HUDEP-2 (cell line): ENCODE measurements around the gene LTBP1.

Experiments
- DNase-seq, 76 experiments: peaks; one replicate each; lab custom pipeline; 2025; ENCODE audit not compliant: unreplicated experiment in 76 of 76; lab: John Stamatoyannopoulos, UW

Gene LTBP1

DNA sequence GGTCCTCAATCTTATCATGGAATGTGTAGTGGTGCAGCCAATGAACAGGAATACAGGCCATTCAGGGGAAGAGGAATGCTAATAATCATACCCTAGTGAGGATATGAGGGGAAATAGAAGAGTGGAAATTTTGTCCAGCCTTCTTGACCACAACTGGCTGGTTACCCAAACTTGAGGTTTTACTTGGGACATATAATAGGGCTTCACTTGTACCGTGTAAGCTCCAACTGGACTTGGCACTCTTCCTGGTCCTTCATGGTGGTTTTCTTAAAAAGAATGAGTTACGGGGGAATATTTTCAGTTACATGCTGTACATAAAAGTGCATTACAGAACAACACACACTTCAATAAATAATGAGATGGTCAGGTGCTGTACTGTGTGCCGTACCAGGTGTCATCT is 294.8 kb downstream of the LTBP1 start:
- no peak for DNase-seq

DNA sequence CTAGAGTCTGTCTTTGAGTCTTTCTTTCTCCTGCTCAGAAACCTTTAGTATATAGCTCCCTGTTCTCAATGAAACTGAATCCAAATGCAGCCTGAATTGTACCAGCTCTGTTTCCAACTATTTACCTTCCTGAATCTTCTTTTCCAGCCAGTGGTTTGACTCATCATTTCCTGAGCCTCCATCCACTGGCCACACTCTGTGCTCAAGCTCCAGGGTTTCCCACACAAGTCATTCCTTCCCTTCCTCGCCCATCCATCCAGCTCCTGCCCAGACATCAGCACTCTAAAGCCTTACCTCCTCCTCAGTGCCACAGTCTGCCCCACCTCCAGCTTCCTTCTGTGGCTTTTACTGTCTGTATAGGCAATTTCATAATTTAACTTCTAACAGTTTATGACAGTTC is 296.1 kb downstream of the LTBP1 start:
- no peak for DNase-seq

DNA sequence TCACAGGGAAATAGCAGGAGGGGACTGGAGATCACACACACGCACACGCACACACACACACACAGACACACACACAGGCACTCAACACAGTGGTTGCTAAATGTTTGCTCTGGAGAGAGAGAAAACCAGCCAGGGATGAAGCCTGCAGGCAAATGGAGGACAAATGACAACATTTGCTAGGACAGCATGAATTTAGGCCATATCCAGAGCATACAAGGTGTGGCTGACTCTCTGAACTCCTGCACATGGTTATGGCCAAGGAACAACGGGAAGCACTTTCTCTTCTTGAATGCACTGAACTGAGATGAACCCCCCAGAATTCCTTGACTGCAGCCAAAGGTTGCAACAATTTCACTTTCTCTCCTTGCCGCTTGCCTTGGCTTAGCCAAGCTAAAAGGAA is 299.7 kb downstream of the LTBP1 start:
- DNase-seq, result no peak

DNA sequence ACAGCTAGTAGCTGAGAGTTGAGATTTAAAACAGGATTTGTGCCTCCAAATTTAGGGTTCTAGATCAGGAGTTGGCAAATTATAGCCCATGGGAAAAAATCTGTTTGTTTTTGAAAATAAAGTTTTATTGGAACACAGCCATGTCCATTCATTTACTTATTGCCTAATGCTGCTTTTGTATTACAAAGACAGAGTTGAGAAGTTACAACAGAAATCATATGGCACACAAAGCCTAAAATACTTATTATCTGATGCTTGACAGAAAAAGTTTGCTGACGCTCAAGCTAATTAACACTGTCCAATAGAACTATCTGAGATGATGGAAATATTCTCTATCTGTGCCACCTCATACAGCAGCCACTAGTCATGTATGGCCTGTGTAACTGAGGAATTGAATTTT is 300.6 kb downstream of the LTBP1 start:
- no peak for DNase-seq

DNA sequence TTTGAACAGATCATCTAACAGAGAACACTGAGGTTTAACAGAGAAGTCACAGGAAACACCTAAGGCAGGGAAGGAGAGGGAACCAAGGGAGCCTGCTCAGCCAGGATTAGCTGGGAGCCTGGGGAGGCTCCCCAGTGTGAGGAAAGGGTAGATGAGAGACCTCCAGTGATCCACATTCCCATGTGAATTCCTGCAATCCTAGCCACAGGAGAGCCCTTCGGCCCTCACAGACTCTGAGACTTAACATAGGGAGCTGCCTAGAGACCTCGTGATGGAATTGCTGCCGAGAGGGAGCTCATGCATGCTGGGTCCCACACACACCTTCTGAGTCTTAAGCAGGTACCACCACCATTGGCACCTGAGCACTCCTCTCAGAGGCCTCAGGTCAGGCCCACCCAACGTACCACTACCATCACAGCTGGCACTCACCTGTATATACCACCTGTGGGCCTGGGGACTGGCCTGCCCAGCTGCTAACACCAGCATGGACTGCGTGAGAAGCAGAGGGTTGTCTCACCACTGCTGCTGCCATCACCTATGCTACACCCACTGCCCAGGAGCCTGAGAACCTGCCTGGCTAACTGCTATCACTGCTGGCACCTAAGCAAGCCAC is 303.8 kb downstream of the LTBP1 start:
- no peak for DNase-seq

DNA sequence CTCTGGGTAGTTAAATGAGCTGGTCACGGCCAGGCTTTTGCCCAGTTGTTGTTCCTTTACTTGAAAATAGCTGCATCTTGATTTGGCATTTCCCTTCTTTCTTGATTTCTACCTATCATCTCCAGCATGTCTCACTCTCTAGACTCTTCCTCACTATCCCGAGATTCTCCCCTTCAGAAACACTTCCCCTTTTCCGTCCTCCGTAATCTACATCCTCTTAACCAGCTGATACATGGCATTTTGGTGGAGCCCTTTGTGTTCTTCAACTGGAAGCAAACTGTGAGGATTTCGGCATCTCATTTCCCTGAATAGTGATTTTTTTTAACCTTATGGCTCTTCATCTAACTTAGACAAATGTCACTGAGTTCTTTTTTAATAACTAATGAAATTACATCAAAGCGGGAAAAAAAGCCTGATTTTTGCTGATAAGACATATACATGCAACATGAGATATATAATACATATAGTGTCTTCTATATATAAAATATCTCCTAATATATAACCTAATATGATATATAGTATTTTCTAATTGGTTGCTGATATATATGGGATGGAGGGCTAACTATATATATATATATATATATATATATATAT is 309.5 kb downstream of the LTBP1 start:
- DNase-seq, result no peak

DNA sequence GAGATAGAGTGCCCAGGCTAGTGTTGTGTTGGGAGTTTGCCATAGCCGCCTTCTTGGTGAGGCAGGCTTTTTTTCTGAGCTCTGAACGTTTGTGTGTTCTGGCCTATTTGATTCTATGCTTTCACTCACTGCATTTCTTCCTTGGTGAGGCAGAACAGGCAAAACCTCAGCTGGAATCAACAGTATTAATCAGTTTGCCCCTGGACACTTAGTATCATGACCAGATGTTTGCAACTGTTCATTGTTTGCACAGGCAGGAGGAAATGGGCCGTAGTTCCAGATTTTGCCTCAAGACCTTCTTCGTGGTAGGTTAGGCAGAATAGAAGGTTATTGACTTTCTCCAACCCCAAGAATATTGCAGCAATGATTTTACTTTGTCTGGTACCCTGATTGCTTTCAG is 311.6 kb downstream of the LTBP1 start:
- no peak for DNase-seq

DNA sequence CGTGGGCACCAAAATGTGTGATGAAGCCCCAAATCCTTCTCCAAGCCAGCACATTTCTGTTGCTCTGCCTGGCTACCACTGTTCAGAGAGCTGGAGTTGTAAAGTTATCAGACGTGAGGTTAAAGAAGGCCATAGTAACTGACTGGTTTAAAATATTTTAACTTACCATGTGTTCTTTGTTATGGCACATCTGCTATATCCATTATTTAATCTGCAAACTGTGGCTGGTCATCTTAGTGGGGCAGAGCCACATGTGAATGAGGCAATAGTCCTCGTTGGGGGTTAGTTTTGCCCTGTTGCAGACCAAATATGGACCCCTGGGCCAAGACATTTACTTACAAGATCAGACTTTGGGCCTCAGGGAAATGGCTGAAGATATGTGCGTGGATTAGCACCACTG is 315.3 kb downstream of the LTBP1 start:
- no peak for DNase-seq

DNA sequence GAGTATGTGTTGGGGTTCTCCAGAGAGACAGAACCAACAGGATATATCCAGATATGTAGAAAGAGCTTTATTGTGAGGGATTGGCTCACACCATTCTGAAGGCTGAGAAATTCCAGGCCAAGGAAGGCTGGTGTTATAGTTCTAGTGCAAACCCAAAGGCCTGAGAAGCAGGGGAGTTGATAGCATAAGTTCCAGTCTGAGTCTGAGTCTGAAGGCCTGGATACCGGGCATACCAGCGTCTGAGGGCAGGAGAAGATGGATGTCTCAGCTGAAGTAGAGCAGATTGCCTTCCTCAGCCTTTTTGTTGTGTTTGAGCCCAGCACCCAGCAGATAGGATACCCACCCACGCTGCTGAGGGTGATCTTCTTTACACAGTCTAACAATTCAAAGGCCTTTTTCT is 318.0 kb downstream of the LTBP1 start:
- no peak for DNase-seq

DNA sequence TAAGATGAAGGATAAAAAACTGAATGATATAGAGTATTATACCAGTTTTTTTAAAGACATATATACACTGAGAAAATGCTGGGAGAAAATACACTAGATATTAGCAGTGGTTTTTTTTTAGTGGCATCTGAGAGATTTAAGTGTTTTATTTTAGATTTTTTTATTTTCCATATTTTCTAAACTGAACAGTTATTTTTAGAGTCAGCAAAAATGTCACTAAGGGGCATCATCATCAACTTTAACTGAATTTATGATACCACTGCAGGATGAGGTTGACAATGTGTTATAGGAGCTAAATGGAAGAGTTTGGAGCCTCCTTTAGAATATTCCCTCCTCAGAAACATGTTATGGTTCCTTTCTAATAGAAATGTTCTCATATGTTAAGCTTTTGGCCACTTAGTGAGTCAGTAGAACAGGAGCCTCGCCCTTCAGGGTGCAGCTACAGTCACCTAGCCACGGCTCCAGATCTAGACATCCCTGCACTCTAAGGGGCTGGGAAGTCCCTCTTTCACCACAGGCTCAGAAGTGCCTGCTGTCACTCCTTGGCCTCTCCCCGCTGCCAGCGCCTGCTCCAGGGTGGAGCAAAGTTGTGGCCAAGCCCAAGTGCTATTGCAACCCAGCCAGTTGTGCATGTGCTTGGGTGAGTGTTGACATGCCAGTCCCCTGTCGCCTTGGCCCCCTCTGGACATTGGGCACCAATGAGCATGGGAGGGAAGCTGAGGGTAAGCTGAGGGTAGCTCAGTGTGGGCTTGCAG is 319.0 kb downstream of the LTBP1 start:
- DNase-seq, result no peak

DNA sequence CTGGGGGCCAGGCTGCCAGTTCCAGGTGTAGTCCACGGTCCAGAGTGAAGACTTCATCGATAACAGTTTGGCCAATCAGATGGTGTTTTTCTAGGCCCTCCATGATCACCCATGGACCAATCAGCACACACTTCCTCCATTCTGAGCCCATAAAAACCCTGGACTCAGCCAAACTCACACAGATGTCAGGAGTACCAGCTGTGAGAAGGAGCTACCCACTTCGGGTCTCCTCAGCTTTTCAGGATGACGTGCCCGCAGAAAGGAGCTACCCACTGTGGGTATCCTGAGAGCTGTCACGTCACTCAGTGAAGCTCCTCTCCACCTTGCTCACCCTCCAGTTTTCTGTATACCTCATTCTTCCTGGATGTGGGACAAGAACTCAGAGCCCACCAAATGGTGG is 319.7 kb downstream of the LTBP1 start:
- DNase-seq, result no peak

DNA sequence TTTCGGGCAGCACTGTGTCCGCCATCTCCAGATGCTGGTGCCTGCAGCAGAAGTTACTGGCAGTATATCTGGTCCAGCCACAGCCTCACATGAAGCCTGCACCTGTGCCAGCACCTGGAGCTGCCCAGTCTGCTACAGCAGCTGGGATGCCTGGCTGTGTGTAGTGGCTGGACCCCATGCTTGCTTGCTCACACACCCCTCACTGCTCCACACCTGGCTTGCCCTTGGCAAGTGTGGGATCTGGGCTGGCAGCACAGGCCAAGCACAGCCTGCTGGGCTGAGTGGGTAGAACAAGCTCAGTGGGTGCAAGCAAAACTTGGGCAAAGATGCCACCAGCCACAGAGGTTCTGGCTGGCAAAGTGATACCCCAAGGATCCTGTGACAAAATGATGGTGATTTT is 320.3 kb downstream of the LTBP1 start:
- DNase-seq, result no peak

DNA sequence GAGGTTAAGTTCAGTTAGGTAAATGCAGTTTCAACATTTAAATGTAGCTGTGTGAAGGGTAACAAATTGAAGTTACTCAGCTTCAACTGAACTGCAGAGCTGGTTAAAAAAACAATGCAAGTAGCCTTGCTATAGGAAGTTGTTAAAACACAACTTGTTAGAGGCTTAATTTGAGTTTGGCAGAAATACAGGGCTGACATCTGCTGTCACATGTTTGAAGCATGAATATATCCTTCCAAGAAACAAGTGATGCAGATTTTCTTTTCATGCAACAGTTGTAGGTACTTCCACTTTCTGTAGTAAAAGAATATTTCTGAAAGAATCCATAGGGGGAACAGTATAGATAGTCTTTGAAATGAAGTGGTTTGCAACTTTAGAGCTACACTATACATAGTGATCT is 321.0 kb downstream of the LTBP1 start:
- no peak for DNase-seq

DNA sequence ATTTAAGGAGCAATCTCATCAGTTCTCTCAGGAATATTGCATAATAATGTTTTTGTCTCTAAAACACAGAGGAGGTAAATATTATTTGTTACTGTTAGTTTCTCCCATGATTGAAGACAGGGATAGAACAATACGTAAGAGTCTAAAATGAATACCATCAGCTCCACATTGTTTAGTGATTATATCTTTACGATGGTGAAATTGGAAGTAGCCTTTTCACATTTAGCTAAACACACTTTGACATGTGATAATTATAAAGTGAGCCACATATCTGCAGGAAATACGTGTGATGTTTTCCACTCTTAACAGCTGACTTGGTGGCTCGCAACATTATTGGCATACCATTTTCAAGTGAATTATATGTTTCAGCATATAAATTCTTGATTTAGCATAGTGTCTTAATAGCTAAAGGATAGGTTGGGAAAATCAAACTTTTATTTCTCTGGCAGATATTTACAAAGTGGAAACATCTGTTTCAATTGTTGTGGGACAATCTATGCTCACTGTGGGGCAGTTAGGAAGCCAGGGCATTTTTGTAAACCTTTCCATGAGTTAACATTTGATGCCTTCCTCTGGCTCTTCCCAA is 321.6 kb downstream of the LTBP1 start:
- no peak for DNase-seq

DNA sequence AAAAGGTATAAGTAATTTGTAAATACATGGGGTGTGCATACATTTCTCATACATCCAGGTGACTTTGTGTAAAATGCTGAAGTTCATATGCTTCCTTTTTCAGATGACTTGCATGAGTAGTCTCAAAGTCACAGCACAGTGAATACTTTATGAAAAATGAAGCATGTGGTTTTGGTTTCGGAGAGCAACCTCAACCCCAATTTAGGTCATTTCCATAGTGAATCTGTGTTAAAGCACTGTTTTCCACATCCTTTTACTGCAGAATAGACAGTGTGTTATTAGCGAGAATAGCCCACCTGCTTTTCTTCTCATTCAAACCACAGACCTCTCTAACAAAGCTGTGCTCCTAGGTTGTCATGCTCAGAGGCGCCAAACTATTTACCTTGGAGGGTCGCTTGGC is 325.2 kb downstream of the LTBP1 start:
- DNase-seq, result no peak

DNA sequence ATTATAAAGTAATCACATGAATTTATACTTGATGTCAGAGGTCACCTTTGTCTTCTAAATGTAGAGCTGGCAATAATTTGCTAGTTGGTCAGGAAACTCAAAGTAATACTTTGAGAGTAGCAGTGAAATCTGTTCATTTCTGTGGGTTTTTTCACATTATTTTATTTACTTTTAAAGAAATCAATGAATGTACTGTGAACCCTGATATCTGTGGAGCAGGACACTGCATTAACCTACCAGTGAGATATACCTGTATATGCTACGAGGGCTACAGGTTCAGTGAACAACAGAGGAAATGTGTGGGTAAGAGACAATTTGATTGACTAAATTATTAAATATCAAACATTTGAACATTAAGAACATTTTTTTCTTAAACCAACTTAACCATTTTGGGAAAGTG is 326.7 kb downstream of the LTBP1 start:
- no peak for DNase-seq

DNA sequence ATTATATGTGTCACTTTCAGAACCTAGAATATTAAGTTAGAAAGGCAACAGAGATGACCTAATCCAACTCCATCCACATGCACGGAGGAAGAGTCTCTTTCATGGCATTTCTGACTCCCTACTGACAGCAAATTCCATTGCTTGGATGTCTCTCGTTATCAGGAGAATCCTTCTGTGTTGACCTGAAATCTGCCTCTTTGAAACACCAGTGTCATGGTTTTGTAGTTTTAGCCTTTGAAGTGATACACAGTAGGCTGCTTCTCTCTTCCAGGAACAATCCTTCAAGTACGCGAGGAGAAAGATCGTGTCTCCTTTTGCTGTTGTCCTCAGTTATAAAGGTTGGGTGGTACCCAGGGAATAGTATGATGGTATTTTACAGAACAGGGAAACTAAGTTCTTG is 327.8 kb downstream of the LTBP1 start:
- no peak for DNase-seq

DNA sequence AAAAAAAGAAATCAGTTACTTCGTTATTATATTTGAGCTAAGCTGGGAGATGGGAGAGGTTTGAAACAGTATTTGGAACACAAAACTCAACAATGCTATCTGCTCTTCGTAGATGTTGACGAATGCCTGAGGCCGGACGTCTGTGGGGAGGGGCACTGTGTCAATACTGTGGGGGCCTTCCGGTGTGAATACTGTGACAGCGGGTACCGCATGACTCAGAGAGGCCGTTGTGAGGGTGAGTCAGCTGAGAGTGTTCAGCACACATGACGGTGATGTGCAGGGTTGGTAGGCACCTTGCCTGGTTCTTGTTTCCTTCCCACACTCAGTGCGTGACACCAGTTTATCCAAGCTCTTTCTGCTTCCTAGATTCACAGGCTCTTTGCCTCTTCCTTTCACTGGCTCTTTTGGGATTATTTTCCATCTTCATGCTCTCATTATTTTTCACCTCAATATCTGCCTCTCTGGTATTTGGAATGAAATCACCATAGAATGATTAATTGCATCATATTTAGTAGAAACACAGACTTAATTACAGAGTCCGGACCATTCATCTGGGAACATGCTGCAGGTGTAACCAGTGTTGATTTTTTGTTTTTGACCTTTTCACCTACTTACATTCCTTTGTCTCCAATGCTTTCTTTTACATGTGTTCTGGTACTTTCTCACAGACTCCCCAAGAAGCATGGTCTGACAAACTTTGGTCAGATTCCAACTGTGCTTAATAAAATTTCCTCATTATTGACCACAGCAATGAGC is 329.1 kb downstream of the LTBP1 start:
- no peak for DNase-seq

DNA sequence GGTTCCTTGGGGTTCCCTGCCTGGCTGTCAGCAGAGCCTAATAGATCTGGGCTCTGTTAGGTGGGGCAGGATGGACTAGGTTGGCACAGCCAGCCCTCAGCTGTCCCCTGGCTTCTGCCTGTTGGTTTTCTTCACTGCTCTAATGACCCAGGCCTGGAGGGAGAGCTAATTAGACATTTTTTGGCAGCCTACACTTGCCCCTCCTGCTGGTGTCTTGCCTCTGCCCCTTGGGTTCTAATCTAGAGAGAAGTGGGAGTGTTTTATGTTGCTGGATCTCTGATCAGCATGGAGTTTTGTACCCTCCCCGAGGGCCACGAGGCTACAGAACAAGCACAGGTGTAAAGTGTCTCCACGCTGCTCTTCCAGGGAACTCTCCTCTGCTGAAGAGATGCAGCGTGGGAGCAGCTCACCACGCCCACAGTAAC is 330.3 kb downstream of the LTBP1 start:
- no peak for DNase-seq

DNA sequence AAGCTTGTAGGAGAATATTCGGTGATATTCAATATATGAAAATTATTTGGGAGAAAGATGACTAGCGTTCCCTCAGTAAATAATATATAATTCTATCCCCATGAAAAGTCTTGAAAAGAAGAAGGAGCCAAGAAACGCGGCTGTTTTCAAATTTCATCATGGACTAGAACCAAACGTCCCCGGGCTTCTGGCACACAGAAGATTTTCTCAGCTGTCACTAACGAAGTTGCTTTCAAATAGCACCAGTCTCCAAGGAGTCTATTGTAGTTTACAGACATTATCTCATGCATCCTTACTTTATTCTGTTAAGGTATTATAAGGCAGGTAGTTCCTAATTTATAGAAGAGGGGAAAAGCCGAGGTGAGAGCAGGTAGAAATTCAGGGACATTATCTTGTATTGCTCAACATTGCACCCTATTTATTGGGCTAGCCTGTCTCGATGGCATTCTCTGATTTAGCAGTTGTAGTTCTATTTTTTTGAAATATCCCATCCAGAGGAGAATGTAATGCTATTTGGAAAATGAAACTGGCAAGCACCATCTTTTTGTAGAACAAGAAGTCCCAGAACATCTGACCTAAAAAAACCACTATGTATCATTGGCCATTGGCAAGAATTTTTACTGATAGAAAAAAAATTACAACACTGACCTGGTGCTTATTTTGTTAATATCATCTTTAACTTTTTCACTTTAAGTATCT is 331.6 kb downstream of the LTBP1 start:
- no peak for DNase-seq

DNA sequence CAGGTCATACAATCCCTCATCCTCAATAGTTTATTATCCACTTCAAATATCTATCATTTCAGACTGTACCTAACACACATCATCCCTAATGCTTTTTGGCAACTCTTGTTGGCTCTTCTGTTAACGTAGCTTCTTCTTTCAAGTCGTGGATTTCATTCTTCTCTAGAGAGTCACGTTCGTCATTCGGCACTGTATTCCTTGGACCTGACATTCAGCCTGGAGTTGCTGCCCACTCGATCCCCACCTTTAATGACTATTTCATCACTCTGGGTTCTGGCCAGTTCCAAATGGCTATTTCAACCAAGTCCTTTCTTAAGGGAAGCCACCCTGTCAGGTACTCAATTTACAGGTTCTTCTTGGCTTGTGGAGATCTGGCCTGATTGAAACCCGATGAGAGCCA is 337.5 kb downstream of the LTBP1 start:
- DNase-seq, result no peak
